ENCODE data around the gene KIAA0825. TPM values are rescaled to one million over a fixed set of nuclear protein-coding genes. Genes with fewer than 3 reads are reported as not detected.

Gene KIAA0825
- total and polyA plus RNA-seq, 2 of the 8 experiments (the other 6 are each of a cell fraction or from before 2014, with no cell fraction given), result 0.60 to 1.0 TPM

DNA sequence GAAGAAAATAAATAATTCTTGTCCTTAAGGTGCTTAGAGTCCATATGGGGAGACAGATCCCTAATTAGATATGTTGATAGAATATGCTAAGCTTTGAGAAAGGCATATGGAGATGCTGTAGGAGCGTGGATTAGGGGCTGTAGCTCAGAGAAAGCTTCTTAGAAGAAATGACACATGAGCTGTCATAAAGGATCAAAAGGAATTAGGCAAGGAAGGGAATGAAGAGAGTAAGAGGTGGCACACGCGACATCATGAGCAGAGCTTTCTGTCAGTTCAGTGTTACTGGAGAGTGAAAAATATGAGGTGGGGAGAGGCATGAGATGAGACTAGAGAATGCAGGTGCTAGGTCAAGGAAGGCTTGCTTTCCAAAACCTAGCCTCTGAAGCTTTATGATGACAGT lies 118.6 kb downstream of the KIAA0825 start (continued):
- TF ChIP-seq, protein P1, sequence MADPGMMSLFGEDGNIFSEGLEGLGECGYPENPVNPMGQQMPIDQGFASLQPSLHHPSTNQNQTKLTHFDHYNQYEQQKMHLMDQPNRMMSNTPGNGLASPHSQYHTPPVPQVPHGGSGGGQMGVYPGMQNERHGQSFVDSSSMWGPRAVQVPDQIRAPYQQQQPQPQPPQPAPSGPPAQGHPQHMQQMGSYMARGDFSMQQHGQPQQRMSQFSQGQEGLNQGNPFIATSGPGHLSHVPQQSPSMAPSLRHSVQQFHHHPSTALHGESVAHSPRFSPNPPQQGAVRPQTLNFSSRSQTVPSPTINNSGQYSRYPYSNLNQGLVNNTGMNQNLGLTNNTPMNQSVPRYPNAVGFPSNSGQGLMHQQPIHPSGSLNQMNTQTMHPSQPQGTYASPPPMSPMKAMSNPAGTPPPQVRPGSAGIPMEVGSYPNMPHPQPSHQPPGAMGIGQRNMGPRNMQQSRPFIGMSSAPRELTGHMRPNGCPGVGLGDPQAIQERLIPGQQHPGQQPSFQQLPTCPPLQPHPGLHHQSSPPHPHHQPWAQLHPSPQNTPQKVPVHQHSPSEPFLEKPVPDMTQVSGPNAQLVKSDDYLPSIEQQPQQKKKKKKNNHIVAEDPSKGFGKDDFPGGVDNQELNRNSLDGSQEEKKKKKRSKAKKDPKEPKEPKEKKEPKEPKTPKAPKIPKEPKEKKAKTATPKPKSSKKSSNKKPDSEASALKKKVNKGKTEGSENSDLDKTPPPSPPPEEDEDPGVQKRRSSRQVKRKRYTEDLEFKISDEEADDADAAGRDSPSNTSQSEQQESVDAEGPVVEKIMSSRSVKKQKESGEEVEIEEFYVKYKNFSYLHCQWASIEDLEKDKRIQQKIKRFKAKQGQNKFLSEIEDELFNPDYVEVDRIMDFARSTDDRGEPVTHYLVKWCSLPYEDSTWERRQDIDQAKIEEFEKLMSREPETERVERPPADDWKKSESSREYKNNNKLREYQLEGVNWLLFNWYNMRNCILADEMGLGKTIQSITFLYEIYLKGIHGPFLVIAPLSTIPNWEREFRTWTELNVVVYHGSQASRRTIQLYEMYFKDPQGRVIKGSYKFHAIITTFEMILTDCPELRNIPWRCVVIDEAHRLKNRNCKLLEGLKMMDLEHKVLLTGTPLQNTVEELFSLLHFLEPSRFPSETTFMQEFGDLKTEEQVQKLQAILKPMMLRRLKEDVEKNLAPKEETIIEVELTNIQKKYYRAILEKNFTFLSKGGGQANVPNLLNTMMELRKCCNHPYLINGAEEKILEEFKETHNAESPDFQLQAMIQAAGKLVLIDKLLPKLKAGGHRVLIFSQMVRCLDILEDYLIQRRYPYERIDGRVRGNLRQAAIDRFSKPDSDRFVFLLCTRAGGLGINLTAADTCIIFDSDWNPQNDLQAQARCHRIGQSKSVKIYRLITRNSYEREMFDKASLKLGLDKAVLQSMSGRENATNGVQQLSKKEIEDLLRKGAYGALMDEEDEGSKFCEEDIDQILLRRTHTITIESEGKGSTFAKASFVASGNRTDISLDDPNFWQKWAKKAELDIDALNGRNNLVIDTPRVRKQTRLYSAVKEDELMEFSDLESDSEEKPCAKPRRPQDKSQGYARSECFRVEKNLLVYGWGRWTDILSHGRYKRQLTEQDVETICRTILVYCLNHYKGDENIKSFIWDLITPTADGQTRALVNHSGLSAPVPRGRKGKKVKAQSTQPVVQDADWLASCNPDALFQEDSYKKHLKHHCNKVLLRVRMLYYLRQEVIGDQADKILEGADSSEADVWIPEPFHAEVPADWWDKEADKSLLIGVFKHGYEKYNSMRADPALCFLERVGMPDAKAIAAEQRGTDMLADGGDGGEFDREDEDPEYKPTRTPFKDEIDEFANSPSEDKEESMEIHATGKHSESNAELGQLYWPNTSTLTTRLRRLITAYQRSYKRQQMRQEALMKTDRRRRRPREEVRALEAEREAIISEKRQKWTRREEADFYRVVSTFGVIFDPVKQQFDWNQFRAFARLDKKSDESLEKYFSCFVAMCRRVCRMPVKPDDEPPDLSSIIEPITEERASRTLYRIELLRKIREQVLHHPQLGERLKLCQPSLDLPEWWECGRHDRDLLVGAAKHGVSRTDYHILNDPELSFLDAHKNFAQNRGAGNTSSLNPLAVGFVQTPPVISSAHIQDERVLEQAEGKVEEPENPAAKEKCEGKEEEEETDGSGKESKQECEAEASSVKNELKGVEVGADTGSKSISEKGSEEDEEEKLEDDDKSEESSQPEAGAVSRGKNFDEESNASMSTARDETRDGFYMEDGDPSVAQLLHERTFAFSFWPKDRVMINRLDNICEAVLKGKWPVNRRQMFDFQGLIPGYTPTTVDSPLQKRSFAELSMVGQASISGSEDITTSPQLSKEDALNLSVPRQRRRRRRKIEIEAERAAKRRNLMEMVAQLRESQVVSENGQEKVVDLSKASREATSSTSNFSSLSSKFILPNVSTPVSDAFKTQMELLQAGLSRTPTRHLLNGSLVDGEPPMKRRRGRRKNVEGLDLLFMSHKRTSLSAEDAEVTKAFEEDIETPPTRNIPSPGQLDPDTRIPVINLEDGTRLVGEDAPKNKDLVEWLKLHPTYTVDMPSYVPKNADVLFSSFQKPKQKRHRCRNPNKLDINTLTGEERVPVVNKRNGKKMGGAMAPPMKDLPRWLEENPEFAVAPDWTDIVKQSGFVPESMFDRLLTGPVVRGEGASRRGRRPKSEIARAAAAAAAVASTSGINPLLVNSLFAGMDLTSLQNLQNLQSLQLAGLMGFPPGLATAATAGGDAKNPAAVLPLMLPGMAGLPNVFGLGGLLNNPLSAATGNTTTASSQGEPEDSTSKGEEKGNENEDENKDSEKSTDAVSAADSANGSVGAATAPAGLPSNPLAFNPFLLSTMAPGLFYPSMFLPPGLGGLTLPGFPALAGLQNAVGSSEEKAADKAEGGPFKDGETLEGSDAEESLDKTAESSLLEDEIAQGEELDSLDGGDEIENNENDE (IDR thresholded peaks at IDR 0.05; ENCODE audit: insufficient replicate concordance, low read length), result no peak
- TF ChIP-seq TCF12 (IDR thresholded peaks at IDR 0.05; ENCODE audit: low read depth, low read length) (no peak), EP300 (IDR thresholded peaks at IDR 0.05; ENCODE audit: borderline replicate concordance in 1 of 2, low read depth in 2 of 2, low read length in 2 of 2) (no peak), BACH1 (IDR thresholded peaks at IDR 0.05; ENCODE audit: low read length) (no peak), POLR2AphosphoS5 (IDR thresholded peaks at IDR 0.05; ENCODE audit: low read depth, low read length) (no peak), GABPA (IDR thresholded peaks at IDR 0.05; ENCODE audit: borderline replicate concordance, insufficient read depth, low read length) (no peak), HDAC2 (IDR thresholded peaks at IDR 0.05; ENCODE audit: borderline replicate concordance in 1 of 2, low read depth in 2 of 2, low read length in 2 of 2) (no peak), BCL11A (IDR thresholded peaks at IDR 0.05; ENCODE audit: low read depth in 2 of 2, low read length in 2 of 2) (no peak), TAF1 (IDR thresholded peaks at IDR 0.05; ENCODE audit: low read depth, low read length) (no peak), SIN3A (conservative IDR thresholded peaks at IDR 0.05 in 1 of 2, IDR thresholded peaks at IDR 0.05 in 1 of 2; ENCODE audit: low read depth in 1 of 2, low read length in 2 of 2) (no peak)
